Stimulated activated CD8-positive, alpha-beta memory T cell treated with anti-CD3 and anti-CD28 coated beads, Interleukin-12 subunit alpha, Interleukin-12 subunit beta, amount 100 ng/mL, for 1 hour (primary cell): ENCODE results near the gene CDC73.
"Not testable (repeated sequence)": the region's sequence is repeated elsewhere in the genome, so short reads cannot be mapped to it uniquely, and the experiment has no call there.

Experiments used
- DNase-seq: peaks from one replicate; pipeline ENCODE4 v3.0.0-alpha.2; 2020; ENCODE audit warnings: low read depth

Gene CDC73

DNA sequence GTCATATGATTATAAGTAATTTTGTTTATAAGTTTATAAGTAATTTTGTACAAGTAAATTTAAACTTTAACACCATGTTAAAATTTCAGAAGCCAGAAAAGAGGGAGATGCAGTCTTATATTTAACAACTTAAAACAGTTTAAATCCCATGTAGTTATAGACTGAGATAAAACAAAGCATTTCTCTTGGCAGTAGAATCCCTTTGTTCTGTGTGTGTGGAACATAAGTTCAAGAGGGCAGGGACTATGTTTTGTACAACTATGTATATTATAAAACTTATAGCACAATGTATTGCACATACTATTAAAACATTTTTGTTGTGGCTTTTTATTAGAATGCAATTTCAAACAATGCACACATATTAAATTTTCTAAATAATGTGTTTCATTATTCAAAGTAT, 109.3 kb downstream of the CDC73 start:
- not testable (repeated sequence) for DNase-seq

DNA sequence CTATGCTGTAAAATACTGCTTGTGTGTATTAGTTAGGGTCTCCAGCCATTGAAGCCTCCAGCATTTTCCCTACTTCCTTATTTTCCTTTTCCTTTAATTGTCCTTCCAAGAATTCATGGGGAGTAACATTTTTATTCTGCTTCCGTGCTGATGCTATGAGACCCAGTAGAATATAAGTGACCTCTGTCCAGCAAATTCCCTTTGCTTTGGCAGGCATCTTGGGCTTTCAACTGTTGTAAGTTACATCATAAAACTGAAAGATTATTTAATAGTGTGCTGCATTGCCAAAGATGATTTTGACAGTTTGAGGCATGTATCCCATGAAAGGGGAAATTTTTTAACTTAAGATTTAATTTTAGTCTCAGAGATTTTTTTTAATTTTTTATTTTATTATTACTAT, 112.7 kb downstream of the CDC73 start:
- DNase-seq: no peak

DNA sequence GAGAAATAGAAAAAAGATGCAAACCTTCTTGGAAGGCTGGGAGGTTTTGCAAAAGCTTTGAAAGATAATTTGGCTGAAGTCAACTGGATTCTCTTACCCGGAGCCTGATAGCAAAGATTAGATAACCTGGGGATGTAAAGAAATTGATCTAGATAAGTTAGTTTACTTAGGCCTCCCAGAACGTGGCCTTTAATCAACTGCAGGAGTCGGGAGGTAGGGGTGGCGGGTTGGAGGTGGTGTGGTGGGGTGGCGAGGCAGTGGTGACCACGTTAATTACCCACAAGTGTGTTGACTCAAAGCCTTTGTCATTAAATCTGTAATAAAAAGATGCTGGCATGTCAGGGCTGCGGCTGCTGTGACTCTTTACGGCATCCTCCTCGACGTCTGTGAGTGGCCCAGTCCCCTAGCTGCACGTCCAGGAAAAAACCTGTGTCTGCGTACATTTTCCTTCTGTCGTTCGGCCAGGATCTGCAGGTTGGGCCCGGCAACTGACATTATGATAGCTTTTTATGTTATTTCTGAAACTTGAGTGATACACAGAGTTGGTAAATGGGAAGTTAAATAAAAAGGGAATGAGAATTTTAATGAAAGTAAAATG, 115.6 kb downstream of the CDC73 start:
- no peak for DNase-seq

DNA sequence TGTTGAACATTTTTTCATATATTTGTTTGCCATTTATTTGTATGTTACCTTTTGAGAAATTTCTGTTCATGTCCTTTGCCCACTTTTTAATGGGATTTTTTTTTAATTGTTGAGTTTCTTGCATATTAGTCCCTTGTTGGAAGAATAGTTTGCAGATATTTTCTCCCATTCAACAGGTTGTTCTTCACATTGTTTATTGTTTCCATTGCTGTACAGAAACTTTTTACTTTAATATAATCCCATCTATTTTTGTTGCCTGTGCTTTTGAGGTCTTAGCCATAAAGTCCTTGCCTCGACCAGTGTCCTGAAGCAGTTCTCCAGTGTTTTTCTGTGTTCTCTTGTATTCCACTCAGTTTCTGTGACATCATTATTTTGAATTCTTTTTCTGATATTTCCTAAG, 118.8 kb downstream of the CDC73 start:
- no peak for DNase-seq

DNA sequence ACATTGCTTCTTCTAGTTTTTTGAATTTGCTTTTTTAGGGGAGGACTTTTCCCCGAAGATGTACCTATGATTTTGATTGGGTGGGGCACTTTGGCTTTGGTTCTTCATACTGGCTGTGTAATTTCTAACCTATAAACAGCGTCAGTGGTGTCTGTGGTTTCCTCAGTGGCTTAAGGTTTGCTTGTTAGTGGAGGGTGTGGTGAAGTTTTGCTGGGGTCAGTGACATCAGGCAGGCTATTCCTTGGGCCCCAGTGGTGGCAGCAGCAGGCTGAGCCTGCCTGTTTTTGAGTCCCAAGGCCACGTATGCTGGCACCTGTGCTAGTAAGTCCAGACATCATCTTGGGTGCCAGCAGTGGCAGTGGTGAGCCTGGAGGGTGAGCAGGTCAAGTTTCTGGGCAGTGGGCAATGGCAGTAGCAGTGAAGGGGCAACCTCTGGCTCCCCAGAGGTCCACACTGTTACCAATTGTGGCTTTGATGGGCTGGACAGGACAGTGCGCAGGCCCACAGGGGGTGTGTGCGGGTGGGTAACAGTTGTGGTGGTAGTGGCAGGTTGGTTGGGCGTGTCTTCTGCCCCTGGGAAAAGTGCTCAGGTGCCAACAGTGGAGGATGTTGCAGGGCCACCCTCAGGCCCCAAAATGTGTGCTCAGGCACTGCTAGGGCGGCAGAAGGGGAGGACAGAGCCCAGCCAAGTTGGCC, 119.4 kb downstream of the CDC73 start:
- DNase-seq: no peak

DNA sequence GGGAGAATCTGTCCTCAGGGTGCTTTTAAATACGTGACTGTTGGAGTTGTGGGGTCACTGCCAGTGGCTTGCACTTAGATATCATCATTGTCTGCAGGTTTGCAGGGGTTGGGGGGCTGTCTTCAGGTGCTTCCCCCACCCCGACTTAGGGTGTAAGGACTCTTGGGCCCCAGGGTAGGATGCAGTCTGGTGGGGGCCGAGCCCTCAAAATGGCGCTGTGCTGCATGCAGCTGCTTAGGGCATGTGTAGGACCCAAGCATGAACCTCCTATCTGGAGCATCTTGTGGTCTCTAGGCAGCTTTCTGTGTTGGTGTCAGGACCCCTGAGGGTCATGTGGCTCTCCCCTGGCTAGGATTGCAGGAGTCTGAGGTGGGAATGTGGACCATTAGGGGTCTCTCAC, 120.2 kb downstream of the CDC73 start:
- no peak for DNase-seq

DNA sequence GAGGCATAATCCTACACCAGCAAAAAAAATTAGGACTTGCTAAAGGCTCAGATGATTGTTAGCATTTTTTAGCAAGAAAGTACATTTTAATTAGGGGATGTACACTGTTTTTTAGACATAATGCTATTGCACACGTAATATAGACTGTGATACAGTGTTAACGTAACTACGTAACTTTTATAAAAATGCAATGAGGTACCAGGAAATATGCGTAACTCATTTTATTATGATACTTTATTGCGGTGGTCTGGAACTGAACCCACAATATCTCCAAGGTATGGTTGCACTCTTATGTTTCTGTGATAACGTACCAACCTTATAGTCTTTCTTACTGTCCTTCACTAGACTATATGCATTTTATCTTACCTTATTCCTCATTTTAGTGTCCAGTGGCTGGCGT, 127.4 kb downstream of the CDC73 start:
- no peak for DNase-seq

DNA sequence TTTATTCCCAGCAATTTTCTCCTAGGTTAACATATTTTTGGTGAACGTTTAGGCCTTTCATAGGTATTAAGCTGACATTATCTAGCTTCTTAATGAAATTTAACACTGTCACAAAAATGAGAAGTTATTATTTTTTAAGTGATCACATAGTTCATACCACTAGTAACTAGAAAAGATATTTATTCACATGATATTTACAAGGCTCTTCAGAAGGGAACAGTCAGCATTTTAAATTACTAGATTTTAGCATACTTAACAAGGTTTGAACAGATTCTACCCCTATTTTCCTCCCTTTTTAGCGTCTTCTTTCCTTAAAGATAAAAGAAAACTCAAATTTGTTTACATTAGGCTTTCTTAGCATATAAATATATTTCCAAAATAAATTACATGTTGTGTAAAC, 130.1 kb downstream of the CDC73 start:
- DNase-seq: no peak

DNA sequence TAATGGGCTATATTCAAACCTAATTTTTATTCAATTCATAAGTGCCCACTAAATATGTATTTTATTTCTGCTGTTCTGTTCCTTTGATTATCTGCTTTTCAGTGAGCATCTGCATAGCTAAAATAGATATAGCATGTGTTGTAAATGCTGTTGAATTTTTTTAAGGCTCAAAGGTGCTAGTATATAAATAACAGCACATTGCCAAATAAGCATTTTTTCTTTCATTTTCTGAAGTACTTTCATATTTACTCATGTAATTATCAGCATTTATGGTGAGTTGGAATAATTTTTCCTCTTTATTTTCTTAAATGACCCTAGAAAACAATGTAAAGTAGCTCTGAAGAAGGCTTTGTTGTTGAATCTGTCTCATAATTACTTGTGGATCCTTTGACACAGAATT, 134.2 kb downstream of the CDC73 start:
- no peak for DNase-seq

DNA sequence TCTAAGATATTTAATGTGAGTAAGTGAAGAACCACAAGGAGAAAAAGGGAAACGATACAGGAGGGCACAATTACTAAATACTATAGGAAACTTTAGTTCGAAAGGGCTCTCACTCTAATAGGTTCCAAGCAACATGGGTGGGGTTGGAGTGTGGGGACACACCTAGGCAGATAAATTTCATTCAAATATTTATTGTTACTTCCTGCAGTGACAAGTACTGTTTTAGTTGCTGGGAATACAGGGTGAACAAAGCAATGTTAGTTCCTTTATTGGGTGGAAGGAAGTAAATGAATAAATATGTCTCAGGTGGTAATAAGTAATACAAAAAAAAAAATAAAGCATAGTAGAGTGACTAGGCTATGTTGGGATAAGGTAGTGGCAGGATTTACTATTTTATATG, 137.8 kb downstream of the CDC73 start:
- no peak for DNase-seq

DNA sequence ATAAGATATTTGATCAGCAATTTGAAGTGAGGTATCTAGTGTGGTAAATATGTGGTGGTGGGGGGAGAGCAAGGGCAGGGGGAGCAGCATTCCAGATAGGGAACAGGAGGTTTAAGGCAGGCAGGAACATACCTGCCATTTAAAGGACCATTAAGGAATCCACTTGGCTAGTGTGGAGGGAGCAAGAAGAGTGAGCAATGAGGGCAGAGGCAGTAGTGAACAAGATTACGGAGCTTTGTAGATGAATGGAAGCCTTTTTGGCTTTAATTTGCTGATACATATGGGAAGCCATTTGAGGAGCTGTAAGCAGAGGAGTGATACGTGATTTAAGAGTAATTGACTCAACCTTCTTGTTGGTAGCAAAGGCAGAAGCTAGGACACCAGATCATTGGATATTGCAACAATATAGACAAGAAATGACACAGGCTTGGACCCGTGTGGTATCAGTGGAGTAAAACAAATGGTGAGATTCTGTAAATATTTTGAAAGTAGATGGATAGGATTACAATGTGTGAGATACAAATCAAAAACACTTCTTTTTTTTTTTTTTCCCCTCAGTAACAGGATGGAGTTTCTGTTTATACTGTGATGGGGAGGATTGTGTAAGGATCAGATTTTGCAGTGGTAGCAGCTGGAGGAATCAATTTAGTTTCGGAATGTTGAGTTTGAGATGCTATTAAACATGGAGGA, 138.4 kb downstream of the CDC73 start:
- no peak for DNase-seq

DNA sequence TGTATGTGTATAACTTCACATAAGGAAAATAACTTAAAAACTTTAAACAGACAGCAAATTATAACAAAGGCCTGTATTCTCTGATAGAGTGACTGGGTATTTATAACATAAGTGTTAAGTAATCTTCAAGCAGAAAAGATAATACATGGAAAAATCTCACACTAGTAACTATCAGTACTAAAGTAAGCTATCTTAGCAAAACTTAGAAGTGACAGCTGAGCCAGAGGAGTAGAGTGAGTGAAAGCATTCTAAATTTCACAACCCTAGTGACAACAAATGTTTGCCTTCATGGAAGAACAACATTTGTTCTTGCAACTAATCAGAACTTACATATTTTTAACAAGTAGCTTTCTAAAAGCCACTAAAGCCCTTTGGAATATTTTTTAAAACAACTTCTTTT, 139.1 kb downstream of the CDC73 start:
- no peak for DNase-seq

DNA sequence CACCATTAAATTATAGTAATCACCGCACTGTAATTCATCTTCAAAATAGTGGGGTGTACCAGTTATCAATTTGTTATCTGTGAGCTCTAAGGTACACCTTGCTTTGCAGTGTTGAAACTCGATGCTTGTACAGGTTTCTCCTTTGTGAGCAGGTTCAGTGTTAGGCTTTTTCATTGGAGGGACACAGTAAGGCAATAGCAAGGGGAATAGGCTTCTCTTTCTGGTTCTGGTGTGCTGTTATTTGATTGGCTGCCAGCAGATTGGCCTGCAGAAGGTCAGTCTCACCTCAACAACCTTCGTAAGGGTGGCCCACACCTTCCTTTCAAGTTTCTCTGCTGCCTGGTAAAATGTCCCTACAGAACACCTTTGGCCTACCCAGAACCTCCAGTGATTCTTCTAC, 140.8 kb downstream of the CDC73 start:
- DNase-seq: no peak

DNA sequence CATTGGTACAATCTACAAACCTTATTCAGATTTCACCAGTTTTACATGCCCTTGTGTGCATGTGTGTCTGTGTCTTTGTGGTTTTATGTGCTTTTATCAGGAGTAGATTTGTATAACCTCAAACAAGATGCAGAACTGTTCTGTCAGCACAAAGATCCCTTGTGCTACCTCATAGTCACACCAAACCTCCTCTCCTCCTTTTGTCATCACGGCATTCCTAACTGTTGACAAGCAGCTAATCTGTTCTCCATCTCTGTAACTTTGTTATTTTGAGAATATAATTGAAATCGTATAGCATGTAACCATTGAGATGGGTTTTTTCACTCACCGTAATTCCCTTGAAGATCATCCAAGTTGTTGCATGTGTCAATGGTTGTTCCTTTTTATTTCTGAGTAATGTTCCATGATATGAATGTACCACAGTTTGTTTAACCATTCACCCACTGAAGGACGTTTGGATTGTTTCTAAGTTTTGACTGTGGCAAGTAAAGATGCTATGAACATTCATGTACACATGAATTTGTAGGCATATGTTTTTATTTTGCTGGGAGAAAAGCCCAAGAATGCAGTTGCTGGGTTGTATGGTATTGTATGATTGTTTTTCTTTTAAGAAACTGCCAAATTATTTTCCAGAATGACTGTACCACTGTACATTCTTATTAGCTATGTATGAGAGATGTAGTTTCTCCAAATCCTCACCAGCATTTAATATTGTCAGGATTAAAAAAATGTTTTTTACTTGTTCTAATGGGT, 142.7 kb downstream of the CDC73 start:
- DNase-seq: no peak

DNA sequence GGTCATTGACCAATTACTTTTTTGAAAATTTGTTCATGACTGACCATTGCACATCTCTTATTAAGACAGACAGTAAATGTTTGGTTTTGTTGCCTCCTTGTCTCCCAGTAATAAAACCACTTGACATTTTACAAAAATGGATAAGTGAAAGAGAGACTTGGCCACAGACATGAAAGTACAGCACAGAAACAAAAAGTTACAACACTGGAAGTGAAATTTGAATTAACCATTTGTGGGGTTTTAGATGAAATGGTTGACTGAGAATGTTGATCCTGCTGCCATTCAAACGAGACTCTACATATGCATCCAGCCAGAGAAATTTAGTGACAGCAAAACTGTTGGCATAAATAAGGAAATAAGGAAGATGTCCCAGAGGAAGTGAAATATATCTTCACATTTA, 143.9 kb downstream of the CDC73 start:
- no peak for DNase-seq

DNA sequence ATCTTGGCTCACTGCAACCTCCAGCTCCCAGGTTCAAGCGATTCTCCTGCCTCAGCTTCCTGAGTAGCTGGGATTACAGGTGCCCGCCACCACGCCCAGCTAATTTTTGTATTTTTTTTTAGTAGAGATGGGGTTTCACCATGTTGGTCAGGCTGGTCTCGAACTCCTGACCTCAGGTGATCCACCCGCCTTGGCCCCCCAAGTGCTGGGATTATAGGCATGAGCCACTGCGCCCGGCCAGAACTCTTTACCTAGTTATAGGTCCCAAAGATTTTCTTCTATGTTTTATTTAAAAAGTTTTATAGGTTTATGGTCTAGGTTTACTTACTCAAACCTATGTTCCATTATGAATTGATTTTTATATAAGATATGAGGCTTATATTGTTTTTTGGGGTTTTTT, 145.0 kb downstream of the CDC73 start:
- DNase-seq: not testable (repeated sequence)

DNA sequence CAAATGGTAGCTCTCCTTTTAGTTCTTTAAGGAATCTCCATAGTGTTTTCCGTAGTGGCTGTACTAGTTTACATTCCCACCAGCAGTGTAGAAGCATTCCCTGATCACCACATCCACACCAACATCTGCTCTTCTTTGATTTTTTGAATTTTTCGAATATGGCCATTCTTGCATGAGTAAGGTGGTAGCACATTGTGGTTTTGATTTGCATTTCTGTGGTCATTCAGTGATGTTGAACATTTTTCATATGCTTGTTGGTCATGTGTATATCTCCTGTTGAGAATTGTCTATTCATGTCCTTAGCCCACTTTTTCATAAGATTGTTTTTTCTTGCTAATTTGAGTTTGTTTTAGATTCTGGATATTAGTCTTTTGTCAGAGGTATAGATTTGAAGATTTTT, 149.2 kb downstream of the CDC73 start:
- DNase-seq: no peak

DNA sequence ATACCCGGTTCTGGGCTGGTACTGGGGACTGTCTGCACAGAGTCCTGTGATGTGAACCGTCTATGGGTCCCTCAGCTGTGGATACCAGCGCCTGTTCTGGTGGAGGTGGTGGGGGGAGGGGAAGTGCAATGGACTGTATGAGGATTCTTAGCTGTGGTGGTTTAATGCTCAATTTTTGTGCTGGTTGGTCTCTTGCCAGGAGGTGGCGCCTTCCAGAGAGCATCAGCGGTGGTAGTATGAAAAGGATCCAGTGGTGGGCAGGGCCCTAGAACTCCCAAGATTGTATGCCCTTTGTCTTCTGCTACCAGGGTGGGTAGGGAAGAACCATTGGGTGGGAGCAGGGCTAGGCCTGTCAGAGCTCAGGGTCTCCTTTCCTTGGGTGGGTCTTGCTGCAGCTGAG, 153.9 kb downstream of the CDC73 start:
- no peak for DNase-seq

DNA sequence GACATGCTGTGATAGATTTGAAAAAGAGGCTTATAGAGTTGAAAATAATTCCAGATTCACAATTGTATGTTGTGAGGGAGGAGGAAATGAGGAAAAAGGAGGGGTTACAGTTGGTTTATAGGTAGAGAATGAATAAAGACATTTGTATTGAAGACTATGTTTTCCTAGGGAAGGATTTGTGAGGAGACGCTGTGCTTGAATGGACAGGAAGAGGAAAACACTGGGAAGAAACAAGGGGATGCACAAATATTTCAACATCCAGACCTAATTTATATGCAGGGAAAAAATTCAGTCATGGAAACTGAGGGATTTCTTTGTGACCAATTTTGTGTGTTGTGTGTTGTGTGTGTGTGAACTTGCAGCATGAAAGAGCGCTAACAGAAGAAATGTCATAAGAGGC, 157.1 kb downstream of the CDC73 start:
- DNase-seq: no peak

DNA sequence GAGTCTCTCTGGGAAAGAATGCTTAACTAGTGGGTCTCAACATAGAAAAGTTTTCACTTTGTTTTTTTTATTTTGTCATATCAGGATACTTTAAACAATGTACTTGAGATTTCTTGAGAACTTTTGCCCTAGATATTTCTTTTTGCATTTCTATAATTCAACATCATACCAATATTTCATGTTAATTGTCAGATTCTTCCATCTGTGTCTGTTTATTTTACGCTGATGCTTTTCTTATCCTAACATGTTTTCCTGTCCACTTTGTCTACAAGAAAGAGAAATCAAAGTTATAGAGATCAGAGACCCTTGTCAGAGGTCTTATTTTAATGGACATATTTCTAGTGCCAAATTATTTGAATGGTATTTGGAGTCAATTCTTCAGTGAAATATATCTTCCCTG, 160.1 kb downstream of the CDC73 start:
- DNase-seq: no peak

DNA sequence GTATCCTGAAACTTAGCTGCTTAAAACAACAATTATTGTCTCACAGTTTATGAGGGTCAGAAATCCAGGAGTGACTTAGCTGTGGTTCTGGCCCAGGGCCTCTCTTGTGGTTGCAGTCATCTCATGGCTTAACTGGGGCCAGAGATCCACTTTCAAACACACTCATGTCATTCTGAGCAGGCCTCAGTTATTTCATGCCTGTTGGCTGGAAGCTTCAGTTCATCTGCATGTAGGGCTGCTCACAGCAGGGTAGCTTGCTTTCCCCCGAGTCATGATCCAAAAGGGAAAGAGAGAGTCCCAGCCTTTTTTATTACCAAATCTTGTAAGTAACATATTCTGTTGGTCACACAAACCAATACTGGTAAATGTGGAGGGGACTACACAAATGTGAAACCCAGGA, 161.2 kb downstream of the CDC73 start:
- no peak for DNase-seq

DNA sequence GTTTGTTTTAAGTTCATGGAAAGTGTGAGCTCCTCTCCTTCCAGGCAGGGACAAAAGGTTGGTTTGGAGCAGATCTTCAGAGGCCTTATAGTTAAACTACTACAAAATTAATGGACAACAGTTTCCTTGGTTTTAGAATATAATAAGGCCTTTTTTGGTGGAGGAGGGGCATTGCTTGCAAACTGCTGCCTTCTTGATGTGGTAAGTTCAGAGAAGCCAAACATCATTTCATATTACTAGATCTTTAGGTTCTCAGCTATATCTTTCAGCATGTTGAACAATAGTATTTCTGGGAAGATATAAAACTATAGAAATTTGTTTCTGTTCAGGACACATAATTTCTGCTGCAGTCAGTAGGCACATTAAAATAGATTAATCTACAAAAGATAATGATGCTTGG, 162.4 kb downstream of the CDC73 start:
- no peak for DNase-seq

DNA sequence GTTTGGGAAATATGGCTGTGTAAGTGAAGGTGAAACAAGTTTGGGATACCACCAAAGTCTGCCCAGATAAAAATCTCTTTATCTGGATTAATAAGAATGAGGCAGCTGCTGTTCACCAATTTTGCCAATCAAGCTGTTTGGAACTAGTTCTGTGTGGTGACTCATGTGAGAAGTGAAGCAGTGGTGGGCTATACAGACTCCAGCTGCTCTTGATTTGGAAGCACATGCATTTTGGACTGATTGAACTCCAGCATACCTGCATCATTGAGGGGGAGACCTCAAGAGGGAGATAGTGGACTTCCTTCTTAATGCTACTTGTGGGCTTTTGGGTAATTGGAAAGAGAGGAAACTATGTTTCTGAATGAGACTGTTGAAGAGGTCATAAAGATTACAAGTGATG, 163.8 kb downstream of the CDC73 start:
- DNase-seq: no peak
